Measurements from ENCODE around the gene CCDC88A. TPM values are rescaled to one million over a fixed set of nuclear protein-coding genes. Genes with fewer than 3 reads are reported as not detected.
"Not testable (repeated sequence)": the region's sequence is repeated elsewhere in the genome, so short reads cannot be mapped to it uniquely, and the experiment has no call there.

CCDC88A gene, protein sequence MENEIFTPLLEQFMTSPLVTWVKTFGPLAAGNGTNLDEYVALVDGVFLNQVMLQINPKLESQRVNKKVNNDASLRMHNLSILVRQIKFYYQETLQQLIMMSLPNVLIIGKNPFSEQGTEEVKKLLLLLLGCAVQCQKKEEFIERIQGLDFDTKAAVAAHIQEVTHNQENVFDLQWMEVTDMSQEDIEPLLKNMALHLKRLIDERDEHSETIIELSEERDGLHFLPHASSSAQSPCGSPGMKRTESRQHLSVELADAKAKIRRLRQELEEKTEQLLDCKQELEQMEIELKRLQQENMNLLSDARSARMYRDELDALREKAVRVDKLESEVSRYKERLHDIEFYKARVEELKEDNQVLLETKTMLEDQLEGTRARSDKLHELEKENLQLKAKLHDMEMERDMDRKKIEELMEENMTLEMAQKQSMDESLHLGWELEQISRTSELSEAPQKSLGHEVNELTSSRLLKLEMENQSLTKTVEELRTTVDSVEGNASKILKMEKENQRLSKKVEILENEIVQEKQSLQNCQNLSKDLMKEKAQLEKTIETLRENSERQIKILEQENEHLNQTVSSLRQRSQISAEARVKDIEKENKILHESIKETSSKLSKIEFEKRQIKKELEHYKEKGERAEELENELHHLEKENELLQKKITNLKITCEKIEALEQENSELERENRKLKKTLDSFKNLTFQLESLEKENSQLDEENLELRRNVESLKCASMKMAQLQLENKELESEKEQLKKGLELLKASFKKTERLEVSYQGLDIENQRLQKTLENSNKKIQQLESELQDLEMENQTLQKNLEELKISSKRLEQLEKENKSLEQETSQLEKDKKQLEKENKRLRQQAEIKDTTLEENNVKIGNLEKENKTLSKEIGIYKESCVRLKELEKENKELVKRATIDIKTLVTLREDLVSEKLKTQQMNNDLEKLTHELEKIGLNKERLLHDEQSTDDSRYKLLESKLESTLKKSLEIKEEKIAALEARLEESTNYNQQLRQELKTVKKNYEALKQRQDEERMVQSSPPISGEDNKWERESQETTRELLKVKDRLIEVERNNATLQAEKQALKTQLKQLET (N-terminal part only)
- total RNA-seq (2014; rRNA removed; shearing (Covaris generic)) = 0.25 TPM in 1 of 2 replicates, not detected in the other

- peak; percentile 77 for DNase-seq (ENCODE audit: low spot score)
These were observed at the start of gene CCDC88A for GRCh38 chr2:55419679-55420438. TSS of gene CCDC88A (minus strand) at chr2:55419856. CDS start at chr2:55419079, 777 bp downstream.

DNA sequence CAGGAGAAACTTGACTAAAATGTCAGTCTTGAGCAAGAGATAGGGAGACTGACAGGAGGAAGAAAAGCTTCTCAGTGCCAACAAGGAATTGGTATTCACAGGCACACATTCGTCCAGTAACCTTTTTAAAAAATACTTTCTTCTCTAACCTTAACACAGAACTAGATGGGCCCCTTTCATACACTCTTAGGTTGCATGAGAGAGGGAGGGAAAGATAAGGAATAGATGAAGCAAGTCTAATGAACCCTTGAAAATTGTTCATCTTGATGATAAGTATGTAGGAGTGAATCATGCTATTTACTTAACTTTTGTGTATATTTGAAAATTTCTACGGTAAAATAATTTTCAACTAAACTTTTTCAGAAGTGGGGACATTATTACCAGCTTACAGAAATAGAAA, 42.0 kb upstream of the CCDC88A start:
- DNase-seq (ENCODE audit: low spot score) = no peak

GRCh38 chr2:55460562-55460961, 40.9 kb upstream of the CCDC88A start:
- DNase-seq (ENCODE audit: low spot score) = no peak

DNA sequence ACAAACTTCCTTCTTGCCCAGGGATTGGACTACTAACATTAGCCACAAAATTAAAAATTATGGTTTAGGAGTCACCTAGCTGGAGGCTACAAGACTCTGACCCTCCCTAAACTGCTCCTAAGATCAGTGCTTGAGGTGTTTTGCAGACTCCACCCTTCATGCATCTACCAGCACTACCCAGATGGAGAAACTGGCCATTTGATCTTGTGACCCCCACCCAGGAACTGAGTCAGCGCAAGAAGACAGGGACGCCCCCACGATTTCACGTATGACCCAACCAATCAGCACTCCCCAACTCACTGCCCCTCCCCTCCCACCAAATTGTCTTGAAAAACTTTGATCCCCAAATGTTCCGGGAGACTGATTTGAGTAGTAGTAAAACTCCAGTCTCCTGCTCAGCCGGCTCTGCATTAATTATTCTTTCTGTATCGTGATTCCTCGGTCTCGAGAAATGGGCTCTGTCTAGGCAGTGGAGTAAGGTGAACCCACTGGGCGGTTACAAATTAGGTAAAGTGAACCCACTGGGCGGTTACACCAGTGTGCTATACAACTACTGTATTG, 40.1 kb upstream of the CCDC88A start:
- no peak for DNase-seq (ENCODE audit: low spot score)

GRCh38 chr2:55459279-55459678, 39.6 kb upstream of the CCDC88A start:
- no peak for DNase-seq (ENCODE audit: low spot score)

GRCh38 chr2:55454121-55454520, 34.5 kb upstream of the CCDC88A start:
- no peak for DNase-seq (ENCODE audit: low spot score)

DNA sequence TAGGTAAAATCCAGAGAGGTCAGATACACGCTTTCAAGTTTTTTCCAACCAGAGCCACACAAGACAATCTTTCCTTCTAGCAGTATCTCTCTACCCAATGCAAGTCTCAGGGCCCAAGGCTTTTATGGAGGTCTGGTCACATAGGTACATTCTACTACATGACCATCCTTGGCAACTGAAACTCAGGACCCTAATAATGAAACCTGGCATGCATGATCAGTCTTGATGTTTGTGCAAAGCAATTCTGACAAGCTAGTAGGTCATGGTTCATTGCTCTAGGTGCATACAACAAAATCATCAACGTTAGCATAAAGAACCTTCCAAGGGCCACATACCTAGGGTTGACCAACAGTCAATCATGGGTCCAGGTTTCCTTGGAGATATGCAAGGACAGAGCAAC, 33.2 kb upstream of the CCDC88A start:
- DNase-seq (ENCODE audit: low spot score) = no peak

GRCh38 chr2:55451699-55452098, 32.0 kb upstream of the CCDC88A start:
- no peak for DNase-seq (ENCODE audit: low spot score)

GRCh38 chr2:55450014-55450413, 30.4 kb upstream of the CCDC88A start:
- DNase-seq (ENCODE audit: low spot score) = not testable (repeated sequence)

- not testable (repeated sequence) for DNase-seq (ENCODE audit: low spot score)
These were observed 22.5 kb upstream of the CCDC88A start for GRCh38 chr2:55442045-55442760.

GRCh38 chr2:55441280-55441892, 21.7 kb upstream of the CCDC88A start:
- DNase-seq (ENCODE audit: low spot score) = no peak

- no peak for DNase-seq (ENCODE audit: low spot score)
These were observed 19.4 kb upstream of the CCDC88A start for GRCh38 chr2:55439101-55439397.

DNA sequence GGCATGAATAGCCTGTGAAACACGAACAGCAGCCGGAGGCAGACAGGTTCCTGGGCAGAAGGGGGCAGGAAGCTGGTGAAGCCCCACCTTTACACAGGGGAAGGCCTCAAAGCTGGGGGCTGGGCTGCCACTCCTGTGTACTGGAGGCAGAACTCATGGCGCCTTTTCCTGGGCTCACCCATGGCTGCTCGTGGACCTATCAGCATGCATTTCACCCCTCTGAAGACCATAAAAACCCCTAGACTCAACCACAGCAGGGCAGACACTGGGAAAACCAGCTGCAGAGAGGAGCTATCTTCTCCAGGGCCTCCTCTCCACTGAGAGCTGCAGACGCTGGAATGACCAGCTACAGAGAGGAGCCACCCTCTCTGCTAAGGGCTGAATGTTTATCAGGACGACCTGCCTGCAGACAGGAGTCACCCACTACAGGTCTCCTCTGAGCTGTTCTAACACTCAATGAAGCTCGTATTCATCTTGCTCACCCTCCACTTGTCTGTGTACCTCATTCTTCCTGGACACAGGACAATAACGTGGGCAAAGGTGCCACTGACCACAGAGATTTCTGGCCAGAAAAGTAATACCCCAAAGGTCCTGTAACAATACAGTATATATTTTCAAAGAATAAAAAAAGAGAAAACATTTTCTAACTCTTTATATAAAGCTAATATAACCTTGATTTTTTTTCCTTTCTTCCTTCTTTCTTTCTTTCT, 18.9 kb upstream of the CCDC88A start:
- DNase-seq (ENCODE audit: low spot score) = no peak

- DNase-seq (ENCODE audit: low spot score) = no peak
These were observed 18.1 kb upstream of the CCDC88A start for GRCh38 chr2:55437515-55438390.

- peak; percentile 28 for DNase-seq (ENCODE audit: low spot score)
These were observed 12.4 kb upstream of the CCDC88A start for GRCh38 chr2:55431982-55432627.

- DNase-seq (ENCODE audit: low spot score) = no peak
These were observed 10.7 kb upstream of the CCDC88A start for GRCh38 chr2:55430211-55430975.

- DNase-seq (ENCODE audit: low spot score) = no peak
These were observed 8.6 kb upstream of the CCDC88A start for GRCh38 chr2:55428258-55428657.

Data from HT-29 (cell line).